ENCODE results near the gene PCDHA13.
"Not testable (repeated sequence)": the region's sequence is repeated elsewhere in the genome, so short reads cannot be mapped to it uniquely, and the experiment has no call there.

PCDHA13 gene, protein sequence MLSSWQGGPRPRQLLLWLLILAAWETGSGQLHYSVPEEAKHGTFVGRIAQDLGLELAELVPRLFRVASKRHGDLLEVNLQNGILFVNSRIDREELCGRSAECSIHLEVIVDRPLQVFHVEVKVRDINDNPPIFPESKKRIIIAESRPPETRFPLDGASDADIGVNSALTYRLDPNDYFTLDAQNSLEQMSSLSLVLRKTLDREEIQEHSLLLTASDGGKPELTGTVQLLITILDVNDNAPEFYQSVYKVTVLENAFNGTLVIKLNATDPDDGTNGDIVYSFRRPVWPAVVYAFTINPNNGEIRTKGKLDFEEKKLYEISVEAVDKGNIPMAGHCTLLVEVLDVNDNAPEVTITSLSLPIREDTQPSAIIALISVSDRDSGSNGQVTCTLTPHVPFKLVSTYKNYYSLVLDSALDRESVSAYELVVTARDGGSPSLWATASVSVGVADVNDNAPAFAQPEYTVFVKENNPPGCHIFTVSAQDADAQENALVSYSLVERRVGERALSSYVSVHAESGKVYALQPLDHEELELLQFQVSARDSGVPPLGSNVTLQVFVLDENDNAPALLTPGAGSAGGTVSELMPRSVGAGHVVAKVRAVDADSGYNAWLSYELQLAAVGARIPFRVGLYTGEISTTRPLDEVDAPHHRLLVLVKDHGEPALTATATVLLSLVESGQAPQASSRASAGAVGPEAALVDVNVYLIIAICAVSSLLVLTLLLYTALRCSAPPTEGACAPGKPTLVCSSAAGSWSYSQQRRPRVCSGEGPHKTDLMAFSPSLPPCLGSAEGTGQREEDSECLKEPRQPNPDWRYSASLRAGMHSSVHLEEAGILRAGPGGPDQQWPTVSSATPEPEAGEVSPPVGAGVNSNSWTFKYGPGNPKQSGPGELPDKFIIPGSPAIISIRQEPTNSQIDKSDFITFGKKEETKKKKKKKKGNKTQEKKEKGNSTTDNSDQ

DNA sequence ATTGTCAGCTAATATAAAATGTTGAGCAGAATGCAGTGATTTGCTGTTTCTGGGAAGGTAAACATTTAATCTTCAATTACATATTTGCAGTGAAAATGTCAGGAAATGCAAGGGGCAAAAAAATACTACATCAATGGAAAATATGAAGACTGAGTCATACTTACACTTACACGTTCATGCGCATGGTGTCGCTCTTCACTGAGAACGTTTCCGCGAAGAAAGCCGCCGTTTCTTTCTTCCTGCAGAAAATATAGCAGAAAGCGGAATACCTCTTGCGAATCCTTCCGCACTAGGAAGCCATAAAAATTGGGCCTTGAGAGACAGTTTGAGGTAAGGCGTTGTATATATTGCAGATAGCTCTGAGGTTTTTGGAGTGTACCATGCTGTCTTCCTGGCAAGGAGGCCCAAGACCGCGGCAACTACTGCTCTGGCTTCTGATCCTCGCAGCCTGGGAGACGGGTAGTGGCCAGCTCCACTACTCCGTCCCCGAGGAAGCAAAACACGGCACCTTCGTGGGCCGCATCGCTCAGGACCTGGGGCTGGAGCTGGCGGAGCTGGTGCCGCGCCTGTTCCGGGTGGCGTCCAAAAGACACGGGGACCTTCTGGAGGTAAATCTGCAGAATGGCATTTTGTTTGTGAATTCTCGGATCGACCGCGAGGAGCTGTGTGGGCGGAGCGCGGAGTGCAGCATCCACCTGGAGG lies at the start of gene PCDHA13:
TSS of gene PCDHA13 (plus strand) at position 236 of the 702 bp plus-strand sequence. CDS start at position 381, 145 bp downstream.
- no peak within 1 kb of the TSS for H3K4me3 ChIP-seq (ENCODE audit: low read length)
- no peak for TF ChIP-seq ZNF274 (IDR thresholded peaks at IDR 0.05; ENCODE audit: low read depth, low read length)

DNA sequence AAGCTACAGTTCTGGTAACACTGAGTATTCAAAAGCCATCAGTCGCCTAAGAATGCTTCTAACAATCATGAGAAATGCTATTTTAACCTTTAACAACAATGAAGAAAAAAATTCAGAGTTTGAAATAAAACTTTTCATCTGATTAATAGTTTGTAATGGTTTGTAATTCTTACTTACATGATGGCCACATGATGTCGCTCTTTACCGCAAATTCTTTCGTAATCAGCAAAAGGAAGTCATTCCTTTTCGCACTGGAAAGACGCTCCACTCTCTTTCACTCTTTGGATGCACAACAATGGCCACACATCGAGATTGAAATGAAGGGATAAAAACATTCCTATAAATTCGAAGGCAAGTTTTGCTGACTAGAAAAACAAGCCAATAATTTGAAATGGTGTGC lies 47.9 kb upstream of the PCDHA13 start, which contains the start of gene PCDHA7:
TSS of gene PCDHA7 (plus strand) at position 277 of the 400 bp plus-strand sequence. CDS start at position 392, 115 bp downstream.
- H3K4me3 ChIP-seq (ENCODE audit: low read length) = no peak within 1 kb of the TSS
- TF ChIP-seq ZNF274 (IDR thresholded peaks at IDR 0.05; ENCODE audit: low read depth, low read length) = no peak

DNA sequence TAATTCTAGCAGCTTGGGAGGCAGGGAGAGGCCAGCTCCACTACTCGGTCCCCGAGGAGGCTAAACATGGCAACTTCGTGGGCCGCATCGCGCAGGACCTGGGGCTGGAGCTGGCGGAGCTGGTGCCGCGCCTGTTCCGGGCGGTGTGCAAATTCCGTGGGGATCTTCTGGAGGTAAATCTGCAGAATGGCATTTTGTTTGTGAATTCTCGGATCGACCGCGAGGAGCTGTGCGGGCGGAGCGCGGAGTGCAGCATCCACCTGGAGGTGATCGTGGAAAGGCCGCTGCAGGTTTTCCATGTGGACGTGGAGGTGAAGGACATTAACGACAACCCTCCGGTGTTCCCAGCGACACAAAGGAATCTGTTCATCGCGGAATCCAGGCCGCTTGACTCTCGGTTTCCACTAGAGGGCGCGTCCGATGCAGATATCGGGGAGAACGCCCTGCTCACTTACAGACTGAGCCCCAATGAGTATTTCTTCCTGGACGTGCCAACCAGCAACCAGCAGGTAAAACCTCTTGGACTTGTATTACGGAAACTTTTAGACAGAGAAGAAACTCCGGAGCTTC lies 47.4 kb upstream of the PCDHA13 start:
- H3K4me3 ChIP-seq (ENCODE audit: low read length) = not testable (repeated sequence)

DNA sequence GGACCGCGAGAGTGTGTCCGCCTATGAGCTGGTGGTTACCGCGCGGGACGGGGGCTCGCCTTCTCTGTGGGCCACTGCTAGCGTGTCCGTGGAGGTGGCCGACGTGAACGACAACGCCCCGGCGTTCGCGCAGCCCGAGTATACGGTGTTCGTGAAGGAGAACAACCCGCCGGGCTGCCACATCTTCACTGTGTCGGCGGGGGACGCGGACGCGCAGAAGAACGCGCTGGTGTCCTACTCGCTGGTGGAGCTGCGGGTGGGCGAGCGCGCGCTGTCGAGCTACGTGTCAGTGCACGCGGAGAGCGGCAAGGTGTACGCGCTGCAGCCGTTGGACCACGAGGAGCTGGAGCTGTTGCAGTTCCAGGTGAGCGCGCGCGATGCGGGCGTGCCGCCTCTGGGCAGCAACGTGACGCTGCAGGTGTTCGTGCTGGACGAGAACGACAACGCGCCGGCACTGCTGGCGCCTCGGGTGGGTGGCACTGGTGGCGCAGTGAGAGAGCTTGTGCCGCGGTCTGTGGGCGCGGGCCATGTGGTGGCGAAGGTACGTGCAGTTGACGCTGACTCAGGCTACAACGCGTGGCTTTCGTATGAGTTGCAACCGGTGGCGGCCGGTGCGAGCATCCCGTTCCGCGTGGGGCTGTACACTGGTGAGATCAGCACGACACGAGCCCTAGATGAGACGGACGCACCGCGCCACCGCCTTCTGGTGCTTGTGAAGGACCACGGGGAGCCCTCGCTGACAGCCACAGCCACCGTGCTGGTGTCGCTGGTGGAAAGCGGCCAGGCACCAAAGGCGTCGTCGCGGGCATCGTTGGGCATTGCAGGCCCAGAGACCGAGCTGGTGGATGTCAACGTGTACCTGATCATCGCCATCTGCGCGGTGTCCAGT lies 46.1 kb upstream of the PCDHA13 start:
- no peak overlapping the region for H3K4me3 ChIP-seq (ENCODE audit: low read length)
- no peak for TF ChIP-seq ZNF274 (IDR thresholded peaks at IDR 0.05; ENCODE audit: low read depth, low read length)

DNA sequence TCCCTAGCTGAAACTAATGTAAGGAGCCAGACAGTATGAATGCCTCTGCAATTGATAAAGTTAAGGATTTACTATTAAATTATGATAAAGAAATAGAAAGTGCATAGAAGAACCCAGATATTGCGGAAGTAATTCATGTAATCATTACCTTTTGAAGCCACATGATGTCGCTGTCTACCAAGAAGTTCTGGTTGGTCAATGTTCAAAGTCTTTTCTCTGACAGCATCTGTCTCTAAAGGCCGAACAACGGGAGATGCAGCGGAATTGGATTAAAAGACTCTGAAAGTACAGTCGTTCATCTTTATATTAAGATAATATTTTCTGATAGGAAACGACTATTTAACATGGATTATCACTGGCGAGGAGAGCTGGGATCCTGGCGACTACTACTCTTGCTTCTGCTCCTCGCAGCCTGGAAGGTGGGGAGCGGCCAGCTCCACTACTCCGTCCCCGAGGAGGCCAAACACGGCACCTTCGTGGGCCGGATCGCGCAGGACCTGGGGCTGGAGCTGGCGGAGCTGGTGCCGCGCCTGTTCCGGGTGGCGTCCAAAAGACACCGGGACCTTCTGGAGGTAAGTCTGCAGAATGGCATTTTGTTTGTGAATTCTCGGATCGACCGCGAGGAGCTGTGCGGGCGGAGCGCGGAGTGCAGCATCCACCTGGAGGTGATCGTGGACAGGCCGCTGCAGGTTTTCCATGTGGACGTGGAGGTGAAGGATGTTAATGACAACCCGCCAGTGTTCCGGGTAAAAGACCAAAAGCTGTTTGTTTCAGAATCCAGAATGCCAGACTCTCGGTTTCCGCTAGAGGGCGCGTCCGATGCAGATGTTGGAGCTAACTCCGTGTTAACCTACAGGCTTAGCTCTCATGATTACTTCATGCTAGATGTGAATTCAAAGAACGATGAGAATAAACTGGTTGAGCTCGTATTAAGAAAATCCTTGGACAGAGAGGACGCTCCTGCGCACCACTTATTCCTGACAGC lies 40.7 kb upstream of the PCDHA13 start, which contains the start of gene PCDHA8:
TSS of gene PCDHA8 (plus strand) at position 210 of the 985 bp plus-strand sequence. CDS start at position 345, 135 bp downstream.
- no peak for TF ChIP-seq ZNF274 (IDR thresholded peaks at IDR 0.05; ENCODE audit: low read depth, low read length)

DNA sequence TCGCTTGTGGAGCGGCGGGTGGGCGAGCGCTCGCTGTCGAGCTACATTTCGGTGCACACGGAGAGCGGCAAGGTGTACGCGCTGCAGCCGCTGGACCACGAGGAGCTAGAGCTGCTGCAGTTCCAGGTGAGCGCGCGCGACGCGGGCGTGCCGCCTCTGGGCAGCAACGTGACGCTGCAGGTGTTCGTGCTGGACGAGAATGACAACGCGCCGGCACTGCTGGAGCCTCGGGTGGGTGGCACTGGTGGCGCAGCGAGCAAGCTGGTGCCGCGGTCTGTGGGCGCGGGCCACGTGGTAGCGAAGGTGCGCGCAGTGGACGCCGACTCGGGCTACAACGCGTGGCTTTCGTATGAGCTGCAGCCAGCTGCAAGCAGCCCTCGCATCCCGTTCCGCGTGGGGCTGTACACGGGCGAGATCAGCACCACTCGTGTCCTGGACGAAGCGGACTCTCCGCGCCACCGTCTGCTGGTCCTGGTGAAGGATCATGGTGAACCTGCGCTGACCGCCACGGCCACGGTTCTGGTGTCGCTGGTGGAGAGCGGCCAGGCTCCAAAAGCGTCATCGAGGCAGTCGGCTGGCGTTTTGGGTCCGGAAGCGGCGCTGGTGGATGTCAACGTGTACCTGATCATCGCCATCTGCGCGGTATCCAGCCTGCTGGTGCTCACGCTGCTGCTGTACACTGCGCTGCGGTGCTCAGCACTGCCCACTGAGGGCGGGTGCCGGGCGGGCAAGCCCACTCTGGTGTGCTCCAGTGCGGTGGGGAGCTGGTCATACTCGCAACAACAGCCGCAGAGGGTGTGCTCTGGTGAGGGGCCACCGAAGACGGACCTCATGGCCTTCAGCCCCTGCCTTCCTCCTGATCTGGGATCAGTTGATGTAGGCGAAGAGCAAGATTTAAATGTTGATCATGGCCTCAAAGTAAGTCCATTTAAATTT lies 38.9 kb upstream of the PCDHA13 start:
- no peak overlapping the region for H3K4me3 ChIP-seq (ENCODE audit: low read length)
- no peak for TF ChIP-seq ZNF274 (IDR thresholded peaks at IDR 0.05; ENCODE audit: low read depth, low read length)

More for the DNA sequence above, 40.7 kb upstream of the PCDHA13 start, which contains the start of gene PCDHA8:
- no peak within 1 kb of the TSS for H3K4me3 ChIP-seq (ENCODE audit: low read length)

DNA sequence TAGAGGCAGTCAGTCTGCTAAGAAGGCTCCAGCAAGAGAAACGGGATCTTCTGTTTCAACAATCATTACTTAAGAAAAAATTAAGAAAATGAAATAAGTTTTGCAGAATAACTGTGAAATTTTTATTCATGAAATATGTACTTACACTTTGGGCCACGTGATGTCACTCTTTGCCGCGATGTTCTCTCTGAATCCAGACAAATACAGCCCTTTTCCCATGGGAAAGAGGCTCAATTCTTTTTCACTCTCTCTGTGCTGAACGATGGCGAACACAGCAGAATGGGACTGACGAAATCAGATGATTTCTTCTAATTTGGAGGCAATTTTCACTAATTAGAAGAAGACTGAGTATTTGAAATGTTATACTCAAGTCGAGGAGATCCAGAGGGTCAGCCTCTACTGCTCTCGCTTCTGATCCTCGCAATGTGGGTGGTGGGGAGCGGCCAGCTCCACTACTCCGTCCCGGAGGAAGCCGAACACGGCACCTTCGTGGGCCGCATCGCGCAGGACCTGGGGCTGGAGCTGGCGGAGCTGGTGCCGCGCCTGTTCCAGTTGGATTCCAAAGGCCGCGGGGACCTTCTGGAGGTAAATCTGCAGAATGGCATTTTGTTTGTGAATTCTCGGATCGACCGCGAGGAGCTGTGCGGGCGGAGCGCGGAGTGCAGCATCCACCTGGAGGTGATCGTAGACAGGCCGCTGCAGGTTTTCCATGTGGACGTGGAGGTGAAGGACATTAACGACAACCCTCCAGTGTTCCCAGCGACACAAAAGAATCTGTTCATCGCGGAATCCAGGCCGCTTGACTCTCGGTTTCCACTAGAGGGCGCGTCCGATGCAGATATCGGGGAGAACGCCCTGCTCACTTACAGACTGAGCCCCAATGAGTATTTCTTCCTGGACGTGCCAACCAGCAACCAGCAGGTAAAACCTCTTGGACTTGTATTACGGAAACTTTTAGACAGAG lies 33.5 kb upstream of the PCDHA13 start, which contains the start of gene PCDHA9:
TSS of gene PCDHA9 (plus strand) at position 244 of the 964 bp plus-strand sequence. CDS start at position 358, 114 bp downstream.
- not testable (repeated sequence) for H3K4me3 ChIP-seq (ENCODE audit: low read length)

DNA sequence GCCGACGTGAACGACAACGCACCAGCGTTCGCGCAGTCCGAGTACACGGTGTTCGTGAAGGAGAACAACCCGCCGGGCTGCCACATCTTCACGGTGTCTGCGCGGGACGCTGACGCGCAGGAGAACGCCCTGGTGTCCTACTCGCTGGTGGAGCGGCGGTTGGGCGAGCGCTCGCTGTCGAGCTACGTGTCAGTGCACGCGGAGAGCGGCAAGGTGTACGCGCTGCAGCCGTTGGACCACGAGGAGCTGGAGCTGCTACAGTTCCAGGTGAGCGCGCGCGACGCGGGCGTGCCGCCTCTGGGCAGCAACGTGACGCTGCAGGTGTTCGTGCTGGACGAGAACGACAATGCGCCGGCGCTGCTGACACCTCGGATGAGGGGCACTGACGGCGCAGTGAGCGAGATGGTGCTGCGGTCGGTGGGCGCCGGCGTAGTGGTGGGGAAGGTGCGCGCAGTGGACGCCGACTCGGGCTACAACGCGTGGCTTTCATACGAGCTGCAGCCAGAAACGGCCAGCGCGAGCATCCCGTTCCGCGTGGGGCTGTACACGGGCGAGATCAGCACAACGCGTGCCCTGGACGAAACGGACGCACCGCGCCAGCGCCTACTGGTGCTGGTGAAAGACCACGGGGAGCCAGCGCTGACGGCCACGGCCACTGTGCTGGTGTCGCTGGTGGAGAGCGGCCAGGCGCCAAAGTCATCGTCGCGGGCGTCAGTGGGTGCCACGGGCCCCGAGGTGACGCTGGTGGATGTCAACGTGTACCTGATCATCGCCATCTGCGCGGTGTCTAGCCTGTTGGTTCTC lies 31.9 kb upstream of the PCDHA13 start:
- H3K4me3 ChIP-seq (ENCODE audit: low read length) = not testable (repeated sequence)

All from GM08714 (cell line).